Measurements from ENCODE around the gene U2AF2.
A peak's percentile ranks its signal among the peaks of the same experiment; 100 is the strongest.

The U2AF2 gene

GRCh38 chr19:55673465-55673864, 18.6 kb downstream of the U2AF2 start:
- Histone ChIP-seq H3K4me1 (ENCODE audit: control insufficient read depth in 1 of 2, insufficient read depth in 1 of 2, low read depth in 1 of 2, low read length in 1 of 2) (peaks cover 35% of the 10 kb centered on the region in 2 experiments), H3K9me3 (no peaks in the 10 kb centered on the region), H3K36me3 (peaks cover 52% of the 10 kb centered on the region), H3K4me3 (ENCODE audit: low read depth in 1 of 2, low read length in 1 of 2) (no peak overlapping the region), H3K27ac (peak overlapping the region; percentile 95), H3K27me3 (no peaks in the 10 kb centered on the region)
- TF ChIP-seq CTCF (IDR thresholded peaks at IDR 0.05), result no peak

- H3K27ac ChIP-seq, result peak overlapping the region; percentile 95
- H3K4me1 ChIP-seq (ENCODE audit: control insufficient read depth in 1 of 2, insufficient read depth in 1 of 2, low read depth in 1 of 2, low read length in 1 of 2), result peaks cover 35% of the 10 kb centered on the region in 2 experiments
- no peak for TF ChIP-seq CTCF (IDR thresholded peaks at IDR 0.05)
- peaks cover 52% of the 10 kb centered on the region for H3K36me3 ChIP-seq
- H3K4me3 ChIP-seq (ENCODE audit: low read depth in 1 of 2, low read length in 1 of 2), result no peak overlapping the region
- H3K9me3 ChIP-seq, result no peaks in the 10 kb centered on the region
- H3K27me3 ChIP-seq, result no peaks in the 10 kb centered on the region
Measured at GRCh38 chr19:55673889-55674288, 19.1 kb downstream of the U2AF2 start.

- H3K4me1 ChIP-seq (ENCODE audit: control insufficient read depth in 1 of 2, insufficient read depth in 1 of 2, low read depth in 1 of 2, low read length in 1 of 2), result peaks cover 35% of the 10 kb centered on the region in 2 experiments
- TF ChIP-seq CTCF (IDR thresholded peaks at IDR 0.05), result no peak
- peaks cover 52% of the 10 kb centered on the region for H3K36me3 ChIP-seq
- H3K9me3 ChIP-seq, result no peaks in the 10 kb centered on the region
- peak overlapping the region; percentile 95 for H3K27ac ChIP-seq
- H3K4me3 ChIP-seq (ENCODE audit: low read depth in 1 of 2, low read length in 1 of 2), result peak overlapping the region; percentile 78 to 81
- H3K27me3 ChIP-seq, result no peaks in the 10 kb centered on the region
Measured at GRCh38 chr19:55674459-55674840, 19.6 kb downstream of the U2AF2 start.

GRCh38 chr19:55674841-55675660, 20.2 kb downstream of the U2AF2 start, which contains the start of gene EPN1:
Gene EPN1 (plus strand): TSS chr19:55675226. CDS start chr19:55678628, 3,402 bp downstream.
- H3K27me3 ChIP-seq, result no peaks in the 10 kb centered on the region
- peak within 1 kb of the TSS; percentile 95 for H3K27ac ChIP-seq
- peak; percentile 13 for TF ChIP-seq CTCF (IDR thresholded peaks at IDR 0.05)
- H3K36me3 ChIP-seq, result peaks cover 52% of the 10 kb centered on the region
- peaks cover 35% of the 10 kb centered on the region in 2 experiments for H3K4me1 ChIP-seq (ENCODE audit: control insufficient read depth in 1 of 2, insufficient read depth in 1 of 2, low read depth in 1 of 2, low read length in 1 of 2)
- H3K9me3 ChIP-seq, result no peaks in the 10 kb centered on the region
- peak within 1 kb of the TSS; percentile 78 to 81 for H3K4me3 ChIP-seq (ENCODE audit: low read depth in 1 of 2, low read length in 1 of 2)

GRCh38 chr19:55675661-55676354, 21.0 kb downstream of the U2AF2 start:
- peak overlapping the region; percentile 78 to 81 for H3K4me3 ChIP-seq (ENCODE audit: low read depth in 1 of 2, low read length in 1 of 2)
- H3K9me3 ChIP-seq, result no peaks in the 10 kb centered on the region
- peak overlapping the region; percentile 95 for H3K27ac ChIP-seq
- H3K27me3 ChIP-seq, result no peaks in the 10 kb centered on the region
- H3K36me3 ChIP-seq, result peaks cover 52% of the 10 kb centered on the region
- TF ChIP-seq CTCF (IDR thresholded peaks at IDR 0.05), result no peak
- peaks cover 35% of the 10 kb centered on the region in 2 experiments for H3K4me1 ChIP-seq (ENCODE audit: control insufficient read depth in 1 of 2, insufficient read depth in 1 of 2, low read depth in 1 of 2, low read length in 1 of 2)

All from neutrophil (primary cell).